ENCODE data around the gene PFKFB3.

DNA sequence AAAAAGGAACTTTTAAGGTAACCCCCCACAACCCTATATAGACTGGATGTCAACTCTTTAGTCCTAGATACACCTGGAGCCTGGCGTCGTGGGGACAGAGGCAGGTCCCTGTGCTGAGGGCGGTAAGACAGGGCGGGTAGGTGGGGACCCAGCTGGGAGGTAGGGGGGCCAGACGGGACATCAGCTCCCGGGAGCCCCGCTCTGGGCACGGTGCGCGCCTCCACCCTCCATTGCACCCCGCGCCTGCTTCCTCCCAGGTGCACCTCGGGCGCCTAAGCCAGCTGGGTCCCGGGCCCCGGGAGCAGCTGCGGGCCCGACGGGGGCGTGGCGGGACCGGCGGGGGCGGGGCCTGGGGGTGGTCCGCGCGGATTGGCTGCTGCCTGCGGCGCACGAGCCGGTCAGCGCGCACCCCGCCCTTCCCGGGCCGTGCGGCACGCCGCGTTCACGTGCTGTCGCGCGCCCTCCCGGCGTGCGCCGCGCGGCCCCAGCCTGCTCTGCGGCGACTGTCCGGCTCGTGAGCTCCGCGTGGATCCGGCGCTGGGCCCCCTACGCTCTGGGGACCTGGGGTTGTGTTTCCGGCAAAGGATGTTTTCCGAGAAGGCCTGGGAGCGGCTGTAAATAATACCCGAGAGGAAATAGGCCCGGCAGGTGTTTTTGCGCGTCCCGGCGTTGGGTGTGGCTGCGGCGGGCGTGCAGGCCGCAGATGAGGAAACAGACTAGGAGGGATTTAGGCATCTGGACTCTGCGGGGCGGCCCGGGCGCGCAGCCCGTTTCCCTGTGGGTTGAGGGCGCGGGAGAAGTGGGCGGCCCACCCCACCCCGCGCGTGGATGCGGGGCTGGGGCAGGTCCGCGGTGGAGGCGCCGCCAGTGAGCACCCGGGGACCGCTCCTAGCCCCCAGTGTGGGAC, 39.1 kb upstream of the PFKFB3 start:
- no peak for TF ChIP-seq NR2C1 (IDR thresholded peaks at IDR 0.05)
- TF ChIP-seq NR2C1 (tag; IDR thresholded peaks at IDR 0.05), result peak; percentile 46; the same call in 1 of the 2 replicates
- TF ChIP-seq, protein P1, sequence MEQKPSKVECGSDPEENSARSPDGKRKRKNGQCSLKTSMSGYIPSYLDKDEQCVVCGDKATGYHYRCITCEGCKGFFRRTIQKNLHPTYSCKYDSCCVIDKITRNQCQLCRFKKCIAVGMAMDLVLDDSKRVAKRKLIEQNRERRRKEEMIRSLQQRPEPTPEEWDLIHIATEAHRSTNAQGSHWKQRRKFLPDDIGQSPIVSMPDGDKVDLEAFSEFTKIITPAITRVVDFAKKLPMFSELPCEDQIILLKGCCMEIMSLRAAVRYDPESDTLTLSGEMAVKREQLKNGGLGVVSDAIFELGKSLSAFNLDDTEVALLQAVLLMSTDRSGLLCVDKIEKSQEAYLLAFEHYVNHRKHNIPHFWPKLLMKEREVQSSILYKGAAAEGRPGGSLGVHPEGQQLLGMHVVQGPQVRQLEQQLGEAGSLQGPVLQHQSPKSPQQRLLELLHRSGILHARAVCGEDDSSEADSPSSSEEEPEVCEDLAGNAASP (IDR thresholded peaks at IDR 0.05), result no peak
